HepG2 (cell line): ENCODE data around the gene ADGRB2. TPM values are rescaled to one million over a fixed set of nuclear protein-coding genes. Genes with fewer than 3 reads are reported as not detected.

Experiments
- BCL3 ChIP-seq: sonication (generic); formaldehyde crosslinking; IDR thresholded peaks from 2 replicates; pipeline ENCODE4 v1.5.1; 2020; ENCODE audit warnings: mild to moderate bottlenecking, missing genetic modification reagents, moderate library complexity
- HMGA1 ChIP-seq: sonication (generic); formaldehyde crosslinking; conservative IDR thresholded peaks from 2 replicates; pipeline ENCODE4 v1.4.0; 2020; ENCODE audit warnings: missing genetic modification reagents
- RARG ChIP-seq: sonication (generic); formaldehyde crosslinking; IDR thresholded peaks from 2 replicates; pipeline ENCODE4 v1.4.0; 2020; ENCODE audit warnings: low read depth, mild to moderate bottlenecking, missing genetic modification reagents
- SRY ChIP-seq: sonication (generic); formaldehyde crosslinking; IDR thresholded peaks from 2 replicates; pipeline ENCODE4 v1.8.0; 2022; ENCODE audit warnings: mild to moderate bottlenecking, missing genetic modification reagents
- SSRP1 ChIP-seq: IDR thresholded peaks from 2 replicates; pipeline ENCODE4 v1.6.1; 2016; ENCODE audit warnings: control low read depth
- ZBTB26 ChIP-seq: IDR thresholded peaks from 2 replicates; pipeline ENCODE4 v1.6.1; 2016; ENCODE audit warnings: missing compliant biosample characterization, missing genetic modification reagents, borderline replicate concordance
- ZBTB3 ChIP-seq: sonication (generic); formaldehyde crosslinking; IDR thresholded peaks from 2 replicates; pipeline ENCODE4 v1.4.0; 2020; ENCODE audit warnings: low read depth, mild to moderate bottlenecking, moderate library complexity, missing genetic modification reagents, borderline replicate concordance
- ZBTB8A ChIP-seq: sonication (generic); formaldehyde crosslinking; IDR thresholded peaks from 2 replicates; pipeline ENCODE4 v1.4.0; 2020; ENCODE audit warnings: mild to moderate bottlenecking, low read depth, missing genetic modification reagents, borderline replicate concordance
- ZEB1 ChIP-seq: IDR thresholded peaks from 2 replicates; pipeline ENCODE4 v1.6.1; 2012; ENCODE audit warnings: mild to moderate bottlenecking, low read depth, inconsistent platforms; ENCODE audit not compliant: insufficient replicate concordance
- ZNF234 ChIP-seq: sonication (generic); formaldehyde crosslinking; conservative IDR thresholded peaks from 2 replicates; pipeline ENCODE4 v1.5.1; 2020; ENCODE audit warnings: mild to moderate bottlenecking, missing genetic modification reagents
- ZNF639 ChIP-seq: conservative IDR thresholded peaks from 2 replicates; pipeline ENCODE4 v1.6.1; 2018; ENCODE audit warnings: missing genetic modification reagents
- ZNF781 ChIP-seq: sonication (generic); formaldehyde crosslinking; IDR thresholded peaks from 2 replicates; pipeline ENCODE4 v1.5.1; 2020; ENCODE audit warnings: borderline replicate concordance, mild to moderate bottlenecking, missing genetic modification reagents; ENCODE audit errors: not compliant biosample characterization
- ZNF878 ChIP-seq: sonication (generic); formaldehyde crosslinking; IDR thresholded peaks from 2 replicates; pipeline ENCODE4 v1.8.1; 2023; ENCODE audit warnings: mild to moderate bottlenecking, missing genetic modification reagents, moderate library complexity
- polyA plus RNA-seq, 8 experiments: library from polyadenylated mRNA; depleted of rRNA in 3 of 8; stranded (reverse) in 7 of 8; unstranded in 1 of 8; fragments of >200 nt; fragmentation: Illumina TruSeq in 4 of 8; extraction: Trizol in 4 of 8; gene quantifications; 2 replicates each; pipeline versions ENCODE4 v1.2.1 to v1.2.3, GENCODE V29; 2011 to 2016; ENCODE audit warnings: low read depth in 4 of 8, missing spikeins in 1 of 8, mixed read lengths in 1 of 8; ENCODE audit not compliant: insufficient read depth in 1 of 8
- total RNA-seq, 5 experiments: library from RNA; depleted of rRNA; stranded (reverse); fragments of >200 nt; fragmentation: Illumina TruSeq; extraction: Trizol; gene quantifications; 2 replicates each; pipeline ENCODE4 v1.2.3, GENCODE V29; 2016; ENCODE audit warnings: low read depth in 1 of 5
- TF ChIP-seq, protein P1 (sequence below): sonication (generic); formaldehyde crosslinking; IDR thresholded peaks from 2 replicates; pipeline ENCODE4 v1.5.1; 2020; ENCODE audit warnings: mild to moderate bottlenecking, missing genetic modification reagents
- TF ChIP-seq, protein P2 (sequence below): IDR thresholded peaks from 2 replicates; pipeline ENCODE4 v1.6.1; 2012; ENCODE audit warnings: low read length, improper control_type of control experiment

The ADGRB2 gene
- total and polyA plus RNA-seq, 2 of the 13 experiments (the other 11 are each of a cell fraction or from before 2014, with no cell fraction given): 0.03 to 0.09 TPM

GRCh38 chr1:31715087-31715872 is 48.9 kb downstream of the ADGRB2 start (continued):
- TF ChIP-seq, protein P1, sequence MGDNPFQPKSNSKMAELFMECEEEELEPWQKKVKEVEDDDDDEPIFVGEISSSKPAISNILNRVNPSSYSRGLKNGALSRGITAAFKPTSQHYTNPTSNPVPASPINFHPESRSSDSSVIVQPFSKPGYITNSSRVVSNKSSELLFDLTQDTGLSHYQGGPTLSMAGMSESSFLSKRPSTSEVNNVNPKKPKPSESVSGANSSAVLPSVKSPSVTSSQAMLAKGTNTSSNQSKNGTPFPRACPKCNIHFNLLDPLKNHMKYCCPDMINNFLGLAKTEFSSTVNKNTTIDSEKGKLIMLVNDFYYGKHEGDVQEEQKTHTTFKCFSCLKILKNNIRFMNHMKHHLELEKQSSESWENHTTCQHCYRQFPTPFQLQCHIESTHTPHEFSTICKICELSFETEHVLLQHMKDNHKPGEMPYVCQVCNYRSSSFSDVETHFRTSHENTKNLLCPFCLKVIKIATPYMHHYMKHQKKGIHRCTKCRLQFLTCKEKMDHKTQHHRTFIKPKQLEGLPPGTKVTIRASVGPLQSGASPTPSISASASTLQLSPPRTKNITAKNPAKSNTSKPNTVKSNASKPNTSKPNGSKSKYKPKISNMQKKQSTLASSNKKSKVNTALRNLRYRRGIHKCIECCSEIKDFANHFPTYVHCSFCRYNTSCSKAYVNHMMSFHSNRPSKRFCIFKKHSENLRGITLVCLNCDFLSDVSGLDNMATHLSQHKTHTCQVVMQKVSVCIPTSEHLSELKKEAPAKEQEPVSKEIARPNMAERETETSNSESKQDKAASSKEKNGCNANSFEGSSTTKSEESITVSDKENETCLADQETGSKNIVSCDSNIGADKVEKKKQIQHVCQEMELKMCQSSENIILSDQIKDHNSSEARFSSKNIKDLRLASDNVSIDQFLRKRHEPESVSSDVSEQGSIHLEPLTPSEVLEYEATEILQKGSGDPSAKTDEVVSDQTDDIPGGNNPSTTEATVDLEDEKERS: peak; percentile 41; the same call in 1 of the 2 replicates
- TF ChIP-seq ZNF639: no peak
- TF ChIP-seq ZBTB8A (CRISPR knock-in tag): peak; percentile 86; the same call in 1 of the 2 replicates
- TF ChIP-seq BCL3 (CRISPR knock-in tag): peak; percentile 73; the same call in 1 of the 2 replicates
- TF ChIP-seq, protein P2, sequence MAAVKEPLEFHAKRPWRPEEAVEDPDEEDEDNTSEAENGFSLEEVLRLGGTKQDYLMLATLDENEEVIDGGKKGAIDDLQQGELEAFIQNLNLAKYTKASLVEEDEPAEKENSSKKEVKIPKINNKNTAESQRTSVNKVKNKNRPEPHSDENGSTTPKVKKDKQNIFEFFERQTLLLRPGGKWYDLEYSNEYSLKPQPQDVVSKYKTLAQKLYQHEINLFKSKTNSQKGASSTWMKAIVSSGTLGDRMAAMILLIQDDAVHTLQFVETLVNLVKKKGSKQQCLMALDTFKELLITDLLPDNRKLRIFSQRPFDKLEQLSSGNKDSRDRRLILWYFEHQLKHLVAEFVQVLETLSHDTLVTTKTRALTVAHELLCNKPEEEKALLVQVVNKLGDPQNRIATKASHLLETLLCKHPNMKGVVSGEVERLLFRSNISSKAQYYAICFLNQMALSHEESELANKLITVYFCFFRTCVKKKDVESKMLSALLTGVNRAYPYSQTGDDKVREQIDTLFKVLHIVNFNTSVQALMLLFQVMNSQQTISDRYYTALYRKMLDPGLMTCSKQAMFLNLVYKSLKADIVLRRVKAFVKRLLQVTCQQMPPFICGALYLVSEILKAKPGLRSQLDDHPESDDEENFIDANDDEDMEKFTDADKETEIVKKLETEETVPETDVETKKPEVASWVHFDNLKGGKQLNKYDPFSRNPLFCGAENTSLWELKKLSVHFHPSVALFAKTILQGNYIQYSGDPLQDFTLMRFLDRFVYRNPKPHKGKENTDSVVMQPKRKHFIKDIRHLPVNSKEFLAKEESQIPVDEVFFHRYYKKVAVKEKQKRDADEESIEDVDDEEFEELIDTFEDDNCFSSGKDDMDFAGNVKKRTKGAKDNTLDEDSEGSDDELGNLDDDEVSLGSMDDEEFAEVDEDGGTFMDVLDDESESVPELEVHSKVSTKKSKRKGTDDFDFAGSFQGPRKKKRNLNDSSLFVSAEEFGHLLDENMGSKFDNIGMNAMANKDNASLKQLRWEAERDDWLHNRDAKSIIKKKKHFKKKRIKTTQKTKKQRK: no peak
- TF ChIP-seq SRY (CRISPR knock-in tag): no peak
- TF ChIP-seq SSRP1: no peak
- no peak for TF ChIP-seq ZNF234 (CRISPR knock-in tag)
- TF ChIP-seq RARG: no peak
- TF ChIP-seq ZNF781: peak; percentile 80
- peak; percentile 56; the same call in 1 of the 2 replicates for TF ChIP-seq ZNF878 (CRISPR knock-in tag)
- no peak; the same call in 1 of the 2 replicates for TF ChIP-seq ZBTB3 (CRISPR knock-in tag)
- TF ChIP-seq ZBTB26: 0 out of 2 replicates have a peak, but pooled peaks have one; percentile 21
- TF ChIP-seq HMGA1 (CRISPR knock-in tag): no peak
- peak; percentile 66 for TF ChIP-seq ZEB1
